GM12864 (cell line): ENCODE results near the gene IL16.

Source experiments
- DNase-seq: peaks from one replicate; pipeline ENCODE4 v3.0.0-alpha.2; 2011; ENCODE audit warnings: low read depth
- H3K4me3 ChIP-seq: 2 replicates; pipeline ENCODE4 v1.5.1; 2011; ENCODE audit warnings: mild to moderate bottlenecking, low read depth, low read length, control low read depth
- TF ChIP-seq, protein P1 (sequence below): IDR thresholded peaks from 2 replicates; pipeline ENCODE4 v1.5.1; 2011; ENCODE audit warnings: low read depth, mild to moderate bottlenecking, moderate library complexity, low read length, control low read depth, inconsistent platforms; ENCODE audit errors: missing control alignments

The IL16 gene

DNA sequence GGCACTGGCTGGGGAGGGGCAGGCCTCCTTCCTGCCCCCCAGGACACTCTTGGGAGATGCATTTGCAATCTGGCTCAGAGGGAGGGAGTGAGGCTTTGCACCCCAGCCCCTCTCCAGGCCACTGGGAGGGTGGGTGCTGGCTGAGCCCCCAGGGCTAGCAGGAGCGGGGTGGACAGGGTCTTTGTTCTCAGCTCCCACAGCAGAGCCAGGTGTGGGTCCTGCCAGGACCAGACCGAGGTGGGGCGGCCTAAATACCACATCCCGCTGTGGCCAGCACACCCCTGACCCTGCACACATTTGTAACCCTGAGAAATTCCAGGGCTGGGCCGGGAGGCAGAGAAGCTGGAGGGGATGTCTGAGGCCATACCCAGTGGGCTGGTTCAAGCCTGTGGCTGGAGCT, 86.2 kb downstream of the IL16 start:
- no peak for DNase-seq
- no peak overlapping the region for H3K4me3 ChIP-seq
- TF ChIP-seq, protein P1, sequence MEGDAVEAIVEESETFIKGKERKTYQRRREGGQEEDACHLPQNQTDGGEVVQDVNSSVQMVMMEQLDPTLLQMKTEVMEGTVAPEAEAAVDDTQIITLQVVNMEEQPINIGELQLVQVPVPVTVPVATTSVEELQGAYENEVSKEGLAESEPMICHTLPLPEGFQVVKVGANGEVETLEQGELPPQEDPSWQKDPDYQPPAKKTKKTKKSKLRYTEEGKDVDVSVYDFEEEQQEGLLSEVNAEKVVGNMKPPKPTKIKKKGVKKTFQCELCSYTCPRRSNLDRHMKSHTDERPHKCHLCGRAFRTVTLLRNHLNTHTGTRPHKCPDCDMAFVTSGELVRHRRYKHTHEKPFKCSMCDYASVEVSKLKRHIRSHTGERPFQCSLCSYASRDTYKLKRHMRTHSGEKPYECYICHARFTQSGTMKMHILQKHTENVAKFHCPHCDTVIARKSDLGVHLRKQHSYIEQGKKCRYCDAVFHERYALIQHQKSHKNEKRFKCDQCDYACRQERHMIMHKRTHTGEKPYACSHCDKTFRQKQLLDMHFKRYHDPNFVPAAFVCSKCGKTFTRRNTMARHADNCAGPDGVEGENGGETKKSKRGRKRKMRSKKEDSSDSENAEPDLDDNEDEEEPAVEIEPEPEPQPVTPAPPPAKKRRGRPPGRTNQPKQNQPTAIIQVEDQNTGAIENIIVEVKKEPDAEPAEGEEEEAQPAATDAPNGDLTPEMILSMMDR: no peak

GRCh38 chr15:81284256-81285031, 87.8 kb downstream of the IL16 start:
- H3K4me3 ChIP-seq: no peak overlapping the region
- no peak for DNase-seq
- TF ChIP-seq, protein P1: no peak

DNA sequence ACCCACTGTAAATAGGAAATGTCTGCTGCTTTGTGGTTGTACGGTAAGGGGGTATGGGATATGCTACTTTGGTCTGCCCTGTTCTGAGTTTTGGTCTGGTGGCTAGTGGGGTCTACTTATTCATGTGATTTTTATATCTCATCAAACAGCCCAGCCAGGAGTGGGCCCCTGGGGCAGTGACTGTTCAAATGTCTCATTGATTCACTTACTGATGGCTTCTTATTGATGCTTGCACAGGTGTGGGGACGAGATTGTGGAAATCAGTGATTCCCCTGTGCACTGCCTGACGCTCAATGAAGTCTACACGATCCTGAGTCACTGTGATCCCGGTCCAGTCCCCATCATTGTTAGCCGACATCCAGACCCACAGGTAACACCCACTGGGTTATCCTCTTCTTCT, 88.8 kb downstream of the IL16 start:
- no peak for DNase-seq
- H3K4me3 ChIP-seq: no peak overlapping the region
- TF ChIP-seq, protein P1: no peak

DNA sequence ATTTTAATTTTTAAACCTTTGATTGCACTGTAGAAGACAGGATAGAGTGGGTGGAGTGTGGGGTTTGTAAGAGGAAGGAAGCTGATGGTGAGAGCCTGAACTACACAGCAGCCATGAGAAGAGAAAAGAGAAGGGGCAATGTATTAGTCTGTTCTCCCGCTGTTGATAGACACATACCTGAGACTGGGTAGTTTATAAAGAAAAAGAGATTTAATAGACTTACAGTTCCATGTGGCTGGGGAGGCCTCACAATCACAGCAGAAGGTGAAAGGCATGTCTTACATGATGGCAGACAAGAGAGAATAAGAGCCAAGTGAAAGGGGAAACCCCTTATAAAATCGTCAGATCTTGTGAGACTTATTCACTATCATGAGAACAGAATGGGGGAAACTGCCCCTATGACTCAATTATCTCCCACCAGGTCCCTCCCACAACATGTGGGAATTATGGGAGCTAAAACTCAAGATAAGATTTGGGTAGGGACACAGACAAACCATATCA, 90.0 kb downstream of the IL16 start:
- no peak overlapping the region for H3K4me3 ChIP-seq
- DNase-seq: no peak
- TF ChIP-seq, protein P1: no peak

- H3K4me3 ChIP-seq: no peak overlapping the region
- TF ChIP-seq, protein P1: no peak
- no peak for DNase-seq
These were observed 91.4 kb downstream of the IL16 start for GRCh38 chr15:81288040-81288439.

DNA sequence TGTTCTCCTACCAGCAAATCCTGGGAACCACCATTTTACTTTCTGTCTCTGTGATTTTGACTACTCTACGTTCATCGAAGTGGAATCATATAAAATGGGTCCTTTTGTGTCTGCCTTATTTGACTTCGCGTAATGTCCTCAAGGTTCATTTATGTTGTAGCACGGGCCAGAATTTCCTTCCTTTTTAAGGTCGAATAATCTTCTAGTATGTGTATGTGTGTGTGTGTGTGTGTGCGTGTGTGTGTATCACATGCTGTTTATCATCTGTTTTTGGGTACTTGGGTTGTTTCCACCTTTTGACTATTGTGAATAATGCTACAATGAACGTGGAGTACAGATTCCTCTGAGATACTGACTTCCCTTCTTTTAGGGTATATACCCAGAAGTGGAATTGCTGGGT, 91.9 kb downstream of the IL16 start:
- TF ChIP-seq, protein P1: no peak
- DNase-seq: no peak
- no peak overlapping the region for H3K4me3 ChIP-seq

- no peak overlapping the region for H3K4me3 ChIP-seq
- TF ChIP-seq, protein P1: no peak
- no peak for DNase-seq
These were observed 93.2 kb downstream of the IL16 start for GRCh38 chr15:81289910-81290309.
